SK-N-SH (cell line): Measurements from ENCODE around the gene FAM168A. TPM values are rescaled to one million over a fixed set of nuclear protein-coding genes. Genes with fewer than 3 reads are reported as not detected.

Experiments used
- CTCF ChIA-PET: fragments of 300-600, 350-600 bp; formaldehyde crosslinking; extraction: SDS; loops from one replicate; lab custom pipeline; 2021; lab: Yijun Ruan, JAX
- POLR2A ChIA-PET: fragments of 350-600 bp; sonication (Branson Sonifier 250); formaldehyde crosslinking; extraction: SDS; loops from one replicate; lab custom pipeline; 2020; ENCODE audit warnings: antibody characterized with exemption, inconsistent platforms; lab: Yijun Ruan, JAX
- DNase-seq: peaks from one replicate; pipeline ENCODE4 v3.0.0; 2012
- H2AFZ ChIP-seq: fragments of 200-600 bp; sonication (generic); 2 replicates; pipeline ENCODE4 v1.8.1; 2016; ENCODE audit warnings: antibody characterized with exemption, mild to moderate bottlenecking, low read depth
- H3F3A ChIP-seq: fragments of 200-600 bp; sonication (generic); replicated peaks from 2 replicates; pipeline ENCODE3; 2016; ENCODE audit warnings: antibody characterized with exemption, mild to moderate bottlenecking; ENCODE audit not compliant: insufficient read depth
- H3K27ac ChIP-seq, 2 experiments: fragments of 200-500 bp in 1 of 2; fragments of 200-600 bp in 1 of 2; sonication (Bioruptor generic) in 1 of 2; sonication (generic), shearing (Covaris generic) in 1 of 2; 2 replicates each; pipeline versions ENCODE4 v1.5.1 to v1.6.1; 2014 to 2016; ENCODE audit warnings: low read depth in 2 of 2, inconsistent platforms in 1 of 2, low read length in 1 of 2, mild to moderate bottlenecking in 1 of 2, mixed read lengths in 1 of 2
- H3K27me3 ChIP-seq: fragments of 200-600 bp; sonication (generic), shearing (Covaris generic); 2 replicates; pipeline ENCODE4 v1.6.1; 2016; ENCODE audit warnings: mixed run types; ENCODE audit not compliant: insufficient read depth
- H3K36me3 ChIP-seq, 2 experiments: fragments of 200-500 bp in 1 of 2; fragments of 200-600 bp in 1 of 2; sonication (Bioruptor generic) in 1 of 2; sonication (generic) in 1 of 2; replicated peaks in 1 of 2; 2 replicates each; pipeline versions ENCODE3 to v1.5.1; 2014 to 2016; ENCODE audit warnings: low read length in 1 of 2, mild to moderate bottlenecking in 1 of 2; ENCODE audit not compliant: insufficient read depth in 2 of 2, control insufficient read depth in 1 of 2
- H3K4me1 ChIP-seq, 2 experiments: fragments of 200-500 bp in 1 of 2; fragments of 200-600 bp in 1 of 2; sonication (Bioruptor generic) in 1 of 2; sonication (generic), shearing (Covaris generic) in 1 of 2; 2 replicates each; pipeline versions ENCODE4 v1.5.1 to v1.6.1; 2014 to 2016; ENCODE audit warnings: low read depth in 1 of 2, low read length in 1 of 2, mixed run types in 1 of 2; ENCODE audit not compliant: insufficient read depth in 2 of 2, control insufficient read depth in 1 of 2
- H3K4me2 ChIP-seq: fragments of 200-600 bp; sonication (generic), shearing (Covaris generic); 2 replicates; pipeline ENCODE4 v1.6.1; 2017; ENCODE audit warnings: mixed run types
- H3K4me3 ChIP-seq, 2 experiments: fragments of 200-500 bp in 1 of 2; fragments of 200-600 bp in 1 of 2; sonication (Bioruptor generic) in 1 of 2; sonication (generic), shearing (Covaris generic) in 1 of 2; 2 replicates each; pipeline versions ENCODE4 v1.5.1 to v1.8.1; 2014 to 2016; ENCODE audit warnings: low read depth in 2 of 2, inconsistent platforms in 1 of 2, low read length in 1 of 2, mild to moderate bottlenecking in 1 of 2, mixed read lengths in 1 of 2, moderate library complexity in 1 of 2
- H3K79me2 ChIP-seq: fragments of 200-600 bp; sonication (generic); 2 replicates; pipeline ENCODE4 v1.8.1; 2017; ENCODE audit warnings: mild to moderate bottlenecking; ENCODE audit not compliant: insufficient read depth
- H3K9ac ChIP-seq: fragments of 200-600 bp; sonication (generic); 2 replicates; pipeline ENCODE4 v1.6.1; 2017; ENCODE audit warnings: mixed run types
- H3K9me2 ChIP-seq: fragments of 200-600 bp; sonication (generic); 2 replicates; pipeline ENCODE4 v1.6.1; 2017; ENCODE audit warnings: mixed run types
- H3K9me3 ChIP-seq: fragments of 200-600 bp; sonication (generic); 2 replicates; pipeline ENCODE4 v1.6.1; 2017; ENCODE audit warnings: mixed run types, mild to moderate bottlenecking, moderate library complexity
- H4K20me1 ChIP-seq: fragments of 200-600 bp; sonication (generic); 2 replicates; pipeline ENCODE4 v1.6.1; 2017; ENCODE audit warnings: mild to moderate bottlenecking, mixed run types; ENCODE audit not compliant: insufficient read depth
- CTCF ChIP-seq: fragments of 200-600 bp; sonication (generic); IDR thresholded peaks from 2 replicates; pipeline ENCODE4 v1.6.1; 2017; ENCODE audit warnings: antibody characterized with exemption, mild to moderate bottlenecking, moderate library complexity
- EP300 ChIP-seq, 2 experiments: IDR thresholded peaks; 2 replicates each; pipeline versions ENCODE4 v1.4.0 to v1.6.1; 2012; ENCODE audit warnings: borderline replicate concordance in 1 of 2, low read depth in 1 of 2, low read length in 1 of 2
- FOXJ3 ChIP-seq: sonication (generic); formaldehyde crosslinking; IDR thresholded peaks from 2 replicates; pipeline ENCODE4 v1.5.1; 2020; ENCODE audit warnings: mild to moderate bottlenecking, missing genetic modification reagents
- GABPA ChIP-seq: IDR thresholded peaks from 2 replicates; pipeline ENCODE4 v1.4.0; 2012; ENCODE audit warnings: low read depth, mild to moderate bottlenecking
- JUND ChIP-seq: IDR thresholded peaks from 2 replicates; pipeline ENCODE4 v1.4.0; 2012
- MEF2A ChIP-seq: IDR thresholded peaks from 2 replicates; pipeline ENCODE4 v1.4.0; 2012; ENCODE audit warnings: low read depth, borderline replicate concordance
- MXI1 ChIP-seq: IDR thresholded peaks from 2 replicates; pipeline ENCODE4 v1.6.1; 2012; ENCODE audit warnings: mild to moderate bottlenecking, low read depth, low read length, improper control_type of control experiment
- NRF1 ChIP-seq: IDR thresholded peaks from 2 replicates; pipeline ENCODE4 v1.6.1; 2012; ENCODE audit warnings: low read depth, mild to moderate bottlenecking, low read length
- POLR2AphosphoS5 ChIP-seq: IDR thresholded peaks from 2 replicates; pipeline ENCODE4 v1.6.1; 2012; ENCODE audit warnings: low read depth, low read length
- RAD21 ChIP-seq: IDR thresholded peaks from 2 replicates; pipeline ENCODE4 v1.6.1; 2012; ENCODE audit warnings: mild to moderate bottlenecking, low read length
- REST ChIP-seq: IDR thresholded peaks from 2 replicates; pipeline ENCODE4 v1.6.1; 2012; ENCODE audit warnings: mild to moderate bottlenecking, low read depth, low read length, moderate library complexity
- TCF12 ChIP-seq: IDR thresholded peaks from 2 replicates; pipeline ENCODE4 v1.4.0; 2012
- TEAD4 ChIP-seq: IDR thresholded peaks from 2 replicates; pipeline ENCODE4 v1.4.0; 2012; ENCODE audit warnings: mild to moderate bottlenecking, borderline replicate concordance; ENCODE audit not compliant: insufficient read depth
- YY1 ChIP-seq: IDR thresholded peaks from 2 replicates; pipeline ENCODE4 v1.4.0; 2012; ENCODE audit warnings: low read depth, mild to moderate bottlenecking
- ZBTB33 ChIP-seq: IDR thresholded peaks from 2 replicates; pipeline ENCODE4 v1.4.0; 2012; ENCODE audit warnings: low read depth, borderline replicate concordance
- WGBS: methylation state at CpG from one replicate; pipeline ENCODE4 v1.1.6; 2017; ENCODE audit warnings: low lambda C conversion rate; 5-methylcytosine and 5-hydroxymethylcytosine counted together
- polyA plus RNA-seq, 3 experiments: library from polyadenylated mRNA; depleted of rRNA; stranded (reverse); fragments of >200 nt; gene quantifications; 2 replicates each; pipeline ENCODE4 v1.2.3, GENCODE V29; 2012
- TF ChIP-seq, protein P1 (sequence below): fragments of 150-350 bp; IDR thresholded peaks from 2 replicates; pipeline ENCODE4 v1.6.1; 2017; ENCODE audit warnings: antibody characterized with exemption, low read length, low read depth, borderline replicate concordance

Gene FAM168A
- polyA plus RNA-seq, 1 of the 3 experiments (the other 2 are of a cell fraction) = 17.8 TPM

DNA sequence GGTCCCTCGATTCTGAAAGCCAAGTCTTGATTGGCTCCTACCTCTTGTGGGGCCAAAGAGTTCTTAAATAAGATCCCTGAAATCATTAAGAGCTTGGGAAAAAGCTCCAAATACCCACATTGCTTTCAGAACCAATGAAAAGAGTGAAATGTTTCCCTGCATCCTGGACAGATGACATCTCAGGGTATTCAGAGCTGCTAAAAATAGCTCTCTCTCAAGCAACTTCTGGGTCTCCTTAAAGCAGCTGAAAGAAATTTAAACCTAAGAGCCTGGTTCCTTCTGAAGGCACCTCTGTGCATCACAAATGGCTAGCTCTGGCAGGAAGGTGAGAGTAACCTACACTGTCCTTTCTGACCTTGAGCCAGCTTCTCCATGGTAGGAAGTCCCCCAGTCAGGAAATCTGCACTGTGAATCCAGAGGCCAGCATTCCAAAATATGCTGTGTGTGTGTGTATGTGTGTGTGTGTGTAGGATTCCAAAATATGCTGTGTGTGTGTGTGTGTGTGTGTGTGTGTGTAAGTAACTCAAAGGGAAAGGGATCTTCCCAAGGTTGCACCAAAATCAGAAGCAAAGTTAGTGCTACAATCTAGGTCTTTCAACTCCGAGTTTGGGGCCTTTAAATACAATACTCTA, 171.6 kb downstream of the FAM168A start:
- 94% methylated on average over 2 of the region's 2 CpGs for WGBS
- Histone ChIP-seq H3K9ac (peak overlapping the region; percentile 7; the same call in 1 of the 2 replicates), H4K20me1 (no peaks in the 10 kb centered on the region), H3K27me3 (no peaks in the 10 kb centered on the region), H3K9me3 (no peaks in the 10 kb centered on the region), H3K4me1 (peaks cover 13 to 30% of the 10 kb centered on the region in 2 experiments), H3K4me2 (peak overlapping the region; percentile 20; the same call in 1 of the 2 replicates), H3K9me2 (no peaks in the 10 kb centered on the region), H3K79me2 (0 out of 2 replicates have a peak, but pooled peaks cover 3% of the 10 kb centered on the region), H3F3A (peaks cover 27% of the 10 kb centered on the region), H2AFZ (no peak overlapping the region), H3K36me3 (no peaks in the 10 kb centered on the region), H3K27ac (peak overlapping the region; percentile 18 to 57; a peak in 3 of 4 replicates), H3K4me3 (no peak overlapping the region)
- CTCF ChIA-PET = interaction anchor here (0.8 to 0.9 kb wide), 2 partner anchors 50 to 52 kb away, joined by 3 read pairs; partner anchors contain the start of gene RELT
- peak; percentile 52; the same call in 1 of the 2 replicates for TF ChIP-seq MEF2A
- TF ChIP-seq EP300 (IDR thresholded peaks at IDR 0.05; ENCODE audit: borderline replicate concordance in 1 of 2, low read depth in 1 of 2, low read length in 1 of 2) = no peak
- POLR2A ChIA-PET = no interaction called here
- no peak for DNase-seq

DNA sequence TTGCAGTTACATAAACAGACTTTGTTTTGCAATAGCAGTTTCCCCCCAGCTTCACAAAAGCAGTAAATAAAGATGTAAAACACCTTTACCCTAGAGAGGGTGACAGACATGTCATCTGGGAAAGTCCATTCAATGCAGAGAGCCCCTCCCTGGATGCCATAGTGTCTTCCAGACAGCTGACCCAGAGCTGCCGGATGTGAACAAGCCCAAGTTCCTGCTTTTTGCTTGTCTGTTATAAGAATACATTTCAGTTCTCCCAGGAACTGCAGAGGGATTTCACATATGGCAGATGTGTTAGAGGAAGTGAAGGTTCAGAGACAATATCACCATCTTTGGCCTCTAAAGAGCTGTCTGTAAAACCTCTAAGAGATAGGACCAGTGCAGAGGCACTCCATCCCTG, 172.8 kb downstream of the FAM168A start:
- Histone ChIP-seq H3K9me3 (no peaks in the 10 kb centered on the region), H3F3A (peaks cover 20% of the 10 kb centered on the region), H3K36me3 (no peaks in the 10 kb centered on the region), H3K4me2 (no peak overlapping the region), H2AFZ (no peak overlapping the region), H3K9me2 (no peaks in the 10 kb centered on the region), H3K4me3 (no peak overlapping the region), H4K20me1 (no peaks in the 10 kb centered on the region), H3K9ac (no peak overlapping the region), H3K27me3 (no peaks in the 10 kb centered on the region), H3K4me1 (peaks cover 20% of the 10 kb centered on the region in 2 experiments), H3K79me2 (no peaks in the 10 kb centered on the region), H3K27ac (no peak overlapping the region; a peak in 1 of 4 replicates)
- CTCF ChIA-PET = interaction anchor here (0.7 to 2.3 kb wide), 6 partner anchors 10 to 237 kb away, joined by 3 to 12 read pairs (median 4); partner anchors contain the start of gene ARHGEF17
- WGBS = 100% methylated on average over 1 of the region's 1 CpG
- no peak for DNase-seq
- no peak for TF ChIP-seq MXI1
- TF ChIP-seq TCF12 = no peak
- no peak for TF ChIP-seq POLR2AphosphoS5
- TF ChIP-seq FOXJ3 (CRISPR knock-in tag) = no peak
- TF ChIP-seq JUND = no peak
- no peak for TF ChIP-seq YY1
- no peak for TF ChIP-seq RAD21
- TF ChIP-seq NRF1 = no peak
- no peak for TF ChIP-seq REST
- no peak for TF ChIP-seq TEAD4
- no peak for TF ChIP-seq CTCF
- no peak for TF ChIP-seq GABPA
- TF ChIP-seq, protein P1, sequence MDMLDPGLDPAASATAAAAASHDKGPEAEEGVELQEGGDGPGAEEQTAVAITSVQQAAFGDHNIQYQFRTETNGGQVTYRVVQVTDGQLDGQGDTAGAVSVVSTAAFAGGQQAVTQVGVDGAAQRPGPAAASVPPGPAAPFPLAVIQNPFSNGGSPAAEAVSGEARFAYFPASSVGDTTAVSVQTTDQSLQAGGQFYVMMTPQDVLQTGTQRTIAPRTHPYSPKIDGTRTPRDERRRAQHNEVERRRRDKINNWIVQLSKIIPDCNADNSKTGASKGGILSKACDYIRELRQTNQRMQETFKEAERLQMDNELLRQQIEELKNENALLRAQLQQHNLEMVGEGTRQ = no peak
- TF ChIP-seq ZBTB33 = no peak
- POLR2A ChIA-PET = no interaction called here
